OCI-LY7 (cell line): ENCODE data around the gene FBN1.

Experiments used
- EZH2phosphoT487 ChIP-seq: fragments of 200-600 bp; sonication (generic); IDR thresholded peaks from 2 replicates; pipeline ENCODE4 v1.6.1; 2018; ENCODE audit warnings: low read depth, borderline replicate concordance, mild to moderate bottlenecking, mixed run types, antibody characterized with exemption, low read length, moderate library complexity, mixed read lengths
- TF ChIP-seq, protein P1 (sequence below): fragments of 200-600 bp; sonication (generic); conservative IDR thresholded peaks from 2 replicates; pipeline ENCODE4 v1.5.1; 2014; ENCODE audit warnings: mild to moderate bottlenecking, antibody characterized with exemption, low read length, moderate library complexity, mixed read lengths

DNA sequence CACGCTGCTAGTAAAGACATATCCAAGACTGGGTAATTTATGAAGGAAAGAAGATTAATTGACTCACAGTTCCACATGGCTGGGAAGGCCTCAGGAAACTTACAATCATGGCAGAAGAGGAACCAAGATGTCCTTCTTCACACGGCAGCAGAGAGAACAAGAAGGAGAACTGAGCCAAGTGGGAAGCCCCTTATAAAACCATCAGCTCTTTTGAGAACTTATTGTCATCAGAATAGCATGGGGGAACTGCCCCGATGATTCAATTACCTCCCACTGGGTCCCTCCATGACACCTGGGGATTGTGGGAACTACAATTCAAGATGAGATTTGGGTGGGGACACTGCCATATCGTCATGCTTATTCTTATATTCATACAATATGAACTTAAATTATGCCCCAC is 265.3 kb downstream of the FBN1 start:
- TF ChIP-seq, protein P1, sequence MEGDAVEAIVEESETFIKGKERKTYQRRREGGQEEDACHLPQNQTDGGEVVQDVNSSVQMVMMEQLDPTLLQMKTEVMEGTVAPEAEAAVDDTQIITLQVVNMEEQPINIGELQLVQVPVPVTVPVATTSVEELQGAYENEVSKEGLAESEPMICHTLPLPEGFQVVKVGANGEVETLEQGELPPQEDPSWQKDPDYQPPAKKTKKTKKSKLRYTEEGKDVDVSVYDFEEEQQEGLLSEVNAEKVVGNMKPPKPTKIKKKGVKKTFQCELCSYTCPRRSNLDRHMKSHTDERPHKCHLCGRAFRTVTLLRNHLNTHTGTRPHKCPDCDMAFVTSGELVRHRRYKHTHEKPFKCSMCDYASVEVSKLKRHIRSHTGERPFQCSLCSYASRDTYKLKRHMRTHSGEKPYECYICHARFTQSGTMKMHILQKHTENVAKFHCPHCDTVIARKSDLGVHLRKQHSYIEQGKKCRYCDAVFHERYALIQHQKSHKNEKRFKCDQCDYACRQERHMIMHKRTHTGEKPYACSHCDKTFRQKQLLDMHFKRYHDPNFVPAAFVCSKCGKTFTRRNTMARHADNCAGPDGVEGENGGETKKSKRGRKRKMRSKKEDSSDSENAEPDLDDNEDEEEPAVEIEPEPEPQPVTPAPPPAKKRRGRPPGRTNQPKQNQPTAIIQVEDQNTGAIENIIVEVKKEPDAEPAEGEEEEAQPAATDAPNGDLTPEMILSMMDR, result no peak
- no peak for TF ChIP-seq EZH2phosphoT487
